ENCODE measurements around the gene AKT1S1. TPM values are rescaled to one million over a fixed set of nuclear protein-coding genes. Genes with fewer than 3 reads are reported as not detected.

The AKT1S1 gene
- total RNA-seq, 4 donors from 2014 or later = 23.8 to 56.8 (median 43.4) TPM

DNA sequence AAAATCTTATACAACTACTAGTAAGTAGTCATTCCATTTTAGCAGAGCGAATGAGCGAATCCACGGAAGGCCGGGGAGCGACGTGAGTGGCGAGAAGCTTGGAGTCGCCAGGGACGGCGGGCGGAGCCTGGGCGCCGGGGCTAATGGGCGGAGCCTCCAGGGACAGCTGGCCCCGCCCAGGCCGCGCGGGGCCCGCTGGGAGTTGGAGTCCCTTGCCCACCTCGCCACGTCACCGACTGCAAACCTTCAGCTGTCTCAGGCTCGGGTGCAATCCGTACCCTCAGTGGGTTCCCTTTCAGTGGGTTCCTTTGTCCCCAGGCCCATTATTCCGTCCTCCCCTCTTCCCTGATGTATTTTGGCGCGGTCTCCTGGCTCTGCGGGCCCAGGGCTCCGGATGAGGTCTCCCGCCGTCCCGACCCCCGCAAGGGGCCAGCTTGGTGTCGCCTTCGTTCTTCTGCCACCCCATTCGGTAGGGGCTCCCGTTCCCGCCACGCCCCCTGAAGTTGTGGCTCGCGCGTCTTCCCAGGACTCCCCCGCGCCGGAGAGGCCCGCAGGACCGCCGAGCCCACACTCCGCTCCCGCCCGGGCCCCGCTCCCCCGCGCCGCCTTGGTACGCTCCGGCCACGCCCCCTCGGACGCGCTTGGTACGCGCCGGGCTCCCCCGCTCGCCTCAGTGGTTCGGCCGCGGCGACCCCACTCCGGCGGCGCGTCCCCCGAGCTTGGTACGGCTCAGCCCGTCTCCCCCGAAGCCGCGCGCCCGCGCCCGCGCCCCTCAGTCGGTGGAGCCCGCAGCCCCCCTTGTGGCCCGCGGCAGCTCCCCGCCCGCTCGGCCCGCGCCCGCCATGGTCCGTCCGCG is 26.4 kb downstream of the AKT1S1 start, which contains the start of gene PTOV1:
Gene PTOV1, plus strand, starts transcription at position 673 of the 856 bp plus-strand sequence.
- Histone ChIP-seq H3K36me3 (peaks cover 0 to 12% of the 10 kb centered on the region in 2 donors), H3K27ac (peak within 1 kb of the TSS; percentile 94 to 99 (median 97)), H3K27me3 (no peaks in the 10 kb centered on the region), H3K4me3 (peak within 1 kb of the TSS; percentile 73 to 79 (median 74)), H3K9me3 (no peaks in the 10 kb centered on the region), H3K4me1 (peaks cover 24 to 29% of the 10 kb centered on the region in 2 donors)
- DNase-seq (peak; percentile 88 to 92), ATAC-seq (peak; percentile 89)
- in situ Hi-C loops (cut with MboI; ENCODE audit: low sequenced_read_pairs in 4 of 4) (no loop called here), intact Hi-C loops (cut with DNase I; ENCODE audit: low total_unique reads) (loop anchor here (1.0 to 2.0 kb wide), 3 partner anchors 16 to 33 kb away; partner anchors contain the start of genes AKT1S1, PNKP and TBC1D17)
- peak; percentile 87 to 91 for TF ChIP-seq POLR2A (IDR thresholded peaks at IDR 0.05)
- TF ChIP-seq, protein P1, sequence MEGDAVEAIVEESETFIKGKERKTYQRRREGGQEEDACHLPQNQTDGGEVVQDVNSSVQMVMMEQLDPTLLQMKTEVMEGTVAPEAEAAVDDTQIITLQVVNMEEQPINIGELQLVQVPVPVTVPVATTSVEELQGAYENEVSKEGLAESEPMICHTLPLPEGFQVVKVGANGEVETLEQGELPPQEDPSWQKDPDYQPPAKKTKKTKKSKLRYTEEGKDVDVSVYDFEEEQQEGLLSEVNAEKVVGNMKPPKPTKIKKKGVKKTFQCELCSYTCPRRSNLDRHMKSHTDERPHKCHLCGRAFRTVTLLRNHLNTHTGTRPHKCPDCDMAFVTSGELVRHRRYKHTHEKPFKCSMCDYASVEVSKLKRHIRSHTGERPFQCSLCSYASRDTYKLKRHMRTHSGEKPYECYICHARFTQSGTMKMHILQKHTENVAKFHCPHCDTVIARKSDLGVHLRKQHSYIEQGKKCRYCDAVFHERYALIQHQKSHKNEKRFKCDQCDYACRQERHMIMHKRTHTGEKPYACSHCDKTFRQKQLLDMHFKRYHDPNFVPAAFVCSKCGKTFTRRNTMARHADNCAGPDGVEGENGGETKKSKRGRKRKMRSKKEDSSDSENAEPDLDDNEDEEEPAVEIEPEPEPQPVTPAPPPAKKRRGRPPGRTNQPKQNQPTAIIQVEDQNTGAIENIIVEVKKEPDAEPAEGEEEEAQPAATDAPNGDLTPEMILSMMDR (IDR thresholded peaks at IDR 0.05 in 4 of 5, conservative IDR thresholded peaks at IDR 0.05 in 1 of 5) = peak in 1 of 5 experiments; percentile 11

DNA sequence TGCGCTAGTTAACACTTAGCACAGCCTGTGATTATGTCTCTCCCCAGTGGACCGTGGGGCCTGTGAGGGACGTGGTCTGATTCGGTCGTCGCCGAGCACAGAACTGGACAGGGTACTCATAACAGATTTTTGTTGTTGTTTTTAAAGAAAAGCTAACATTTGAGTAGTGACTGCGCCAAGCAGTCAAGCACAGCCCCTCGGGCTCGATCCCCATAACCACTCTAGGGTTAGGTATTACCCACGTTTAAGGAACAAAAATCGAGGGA is 27.0 kb downstream of the AKT1S1 start:
- Histone ChIP-seq H3K4me3 (peak overlapping the region; percentile 49 to 79 (median 73)), H3K4me1 (peaks cover 26 to 30% of the 10 kb centered on the region in 2 donors), H3K36me3 (peaks cover 0 to 10% of the 10 kb centered on the region in 2 donors), H3K27ac (peak overlapping the region; percentile 94 to 99 (median 97)), H3K9me3 (no peaks in the 10 kb centered on the region), H3K27me3 (no peaks in the 10 kb centered on the region)
- peak; percentile 4 to 6 for ATAC-seq
- intact Hi-C loops (cut with DNase I; ENCODE audit: low total_unique reads) = loop anchor here (1.0 to 2.0 kb wide), 2 partner anchors 17 to 33 kb away; partner anchors contain the start of gene PNKP
- in situ Hi-C loops (cut with MboI; ENCODE audit: low sequenced_read_pairs in 4 of 4) = no loop called here
- TF ChIP-seq, protein P1 (IDR thresholded peaks at IDR 0.05 in 4 of 5, conservative IDR thresholded peaks at IDR 0.05 in 1 of 5) = no peak
- no peak for TF ChIP-seq POLR2A (IDR thresholded peaks at IDR 0.05)
- DNase-seq = no peak

DNA sequence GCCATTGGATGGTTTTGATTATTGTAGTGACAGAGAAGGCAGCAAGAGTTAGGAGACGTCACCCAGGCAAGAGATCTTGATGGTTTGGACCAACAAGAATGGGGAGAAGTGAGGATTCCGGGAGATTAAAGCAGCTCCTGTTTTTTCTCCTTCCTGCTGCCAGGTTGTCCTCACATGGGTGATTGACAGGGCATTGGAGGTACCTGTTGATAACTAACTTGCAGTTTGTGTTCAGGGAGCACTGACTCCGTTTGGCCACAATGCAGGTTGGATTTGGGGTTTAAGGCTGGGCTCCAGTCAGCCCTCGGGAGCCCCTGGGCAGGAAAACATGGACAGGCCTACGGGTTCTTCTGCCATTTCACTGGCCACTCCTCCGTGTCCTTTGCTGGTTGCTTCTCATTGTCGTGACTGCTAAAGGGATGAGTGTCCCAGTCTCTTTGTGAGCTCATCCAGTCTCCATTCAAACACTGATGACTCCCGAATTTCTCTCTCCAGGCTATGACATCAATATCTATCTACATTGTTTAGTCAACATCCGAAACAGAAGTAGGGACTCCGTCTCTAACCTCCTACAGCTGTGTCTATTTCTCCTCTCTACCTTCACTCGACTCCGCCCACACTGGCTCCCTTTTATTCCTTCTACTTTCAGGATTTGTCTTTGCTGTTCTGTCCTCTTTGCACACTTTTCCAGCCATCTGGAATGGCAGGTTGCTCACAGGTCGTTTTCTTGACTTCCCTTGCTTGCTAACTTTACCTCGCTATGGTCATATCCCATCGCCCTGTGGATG is 27.5 kb downstream of the AKT1S1 start:
- Histone ChIP-seq H3K4me3 (peak overlapping the region; percentile 49 to 79 (median 73)), H3K27me3 (no peaks in the 10 kb centered on the region), H3K27ac (peak overlapping the region; percentile 94 to 99 (median 97)), H3K9me3 (no peaks in the 10 kb centered on the region), H3K4me1 (peaks cover 31 to 35% of the 10 kb centered on the region in 2 donors), H3K36me3 (peaks cover 0 to 5% of the 10 kb centered on the region in 2 donors)
- intact Hi-C loops (cut with DNase I; ENCODE audit: low total_unique reads) (loop anchor here (1.0 to 2.0 kb wide), 2 partner anchors 17 to 32 kb away; partner anchors contain the start of gene PNKP), in situ Hi-C loops (cut with MboI; ENCODE audit: low sequenced_read_pairs in 4 of 4) (no loop called here)
- DNase-seq (no peak), ATAC-seq (no peak)
- TF ChIP-seq, protein P1 (IDR thresholded peaks at IDR 0.05 in 4 of 5, conservative IDR thresholded peaks at IDR 0.05 in 1 of 5) = no peak
- TF ChIP-seq POLR2A (IDR thresholded peaks at IDR 0.05) = no peak

DNA sequence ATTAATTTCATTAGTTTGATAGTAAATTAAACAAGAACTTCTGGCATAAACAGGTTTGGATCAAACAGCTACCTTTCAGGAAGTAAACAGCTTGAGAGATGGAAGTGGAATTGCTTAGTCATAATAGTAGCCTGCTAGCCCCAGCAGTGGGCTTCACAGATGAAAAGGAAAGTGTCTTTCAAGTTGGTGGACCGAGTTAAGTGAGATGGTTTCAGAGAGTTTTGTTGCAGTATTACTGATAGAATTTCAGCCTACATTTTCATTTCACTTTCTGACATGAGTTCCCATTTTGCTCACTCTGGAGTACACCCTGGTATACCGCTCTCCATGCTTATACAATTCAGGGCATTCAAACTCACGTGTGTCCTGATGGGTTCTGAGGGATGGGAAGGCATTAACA is 28.2 kb downstream of the AKT1S1 start:
- DNase-seq (no peak), ATAC-seq (no peak)
- in situ Hi-C loops (cut with MboI; ENCODE audit: low sequenced_read_pairs in 4 of 4) (no loop called here), intact Hi-C loops (cut with DNase I; ENCODE audit: low total_unique reads) (no loop called here)
- peaks cover 38 to 40% of the 10 kb centered on the region in 2 donors for H3K4me1 ChIP-seq
- no peaks in the 10 kb centered on the region for H3K9me3 ChIP-seq
- H3K27me3 ChIP-seq = no peaks in the 10 kb centered on the region
- no peaks in the 10 kb centered on the region for H3K36me3 ChIP-seq
- no peak overlapping the region for H3K4me3 ChIP-seq
- TF ChIP-seq, protein P1 (IDR thresholded peaks at IDR 0.05 in 4 of 5, conservative IDR thresholded peaks at IDR 0.05 in 1 of 5) = no peak
- no peak for TF ChIP-seq POLR2A (IDR thresholded peaks at IDR 0.05)
- H3K27ac ChIP-seq = peak overlapping the region; percentile 94 to 99 (median 97)
